ENCODE data around the gene PLEKHM3. TPM values are rescaled to one million over a fixed set of nuclear protein-coding genes. Genes with fewer than 3 reads are reported as not detected.
A peak's percentile ranks its signal among the peaks of the same experiment; 100 is the strongest.

Gene PLEKHM3
- total and polyA plus RNA-seq, 8 donors = 14.4 to 17.9 (median 16.0) TPM

DNA sequence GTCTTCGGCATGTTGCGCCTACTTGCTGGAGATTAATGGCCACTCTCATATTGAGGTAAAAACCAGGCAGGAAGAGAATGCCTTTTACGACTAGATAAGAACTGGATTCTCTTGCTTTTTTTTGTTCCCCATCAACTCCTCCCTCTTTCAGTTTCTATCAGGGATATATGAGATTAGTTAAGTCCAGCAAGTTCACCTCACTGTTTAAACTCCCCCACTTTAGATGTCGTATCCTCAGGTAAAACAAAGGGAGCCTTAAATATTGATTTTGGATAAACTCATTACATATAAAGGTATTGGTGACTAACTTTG lies 98.4 kb downstream of the PLEKHM3 start:
- DNase-seq (no peak), ATAC-seq (no peak)
- Histone ChIP-seq H3K4me3 (no peak overlapping the region), H3K9me3 (no peaks in the 10 kb centered on the region), H3K36me3 (peaks cover 0 to 27% of the 10 kb centered on the region in 2 donors), H3K27me3 (no peaks in the 10 kb centered on the region), H3K27ac (peak overlapping the region in 1 of 2 donors; percentile 2), H3K4me1 (peaks cover 0 to 2% of the 10 kb centered on the region in 2 donors)
- intact Hi-C loops (cut with DNase I) = no loop called here
- no peak for TF ChIP-seq CTCF (IDR thresholded peaks at IDR 0.05)

GRCh38 chr2:207926133-207926988 lies 99.0 kb downstream of the PLEKHM3 start:
- peak; percentile 38 for ATAC-seq
- no peak for TF ChIP-seq CTCF (IDR thresholded peaks at IDR 0.05)
- H3K27me3 ChIP-seq = no peaks in the 10 kb centered on the region
- no peaks in the 10 kb centered on the region for H3K4me1 ChIP-seq
- intact Hi-C loops (cut with DNase I) = no loop called here
- H3K27ac ChIP-seq = peak overlapping the region in 1 of 2 donors; percentile 2
- no peak overlapping the region for H3K4me3 ChIP-seq
- peaks cover 0 to 27% of the 10 kb centered on the region in 2 donors for H3K36me3 ChIP-seq
- no peaks in the 10 kb centered on the region for H3K9me3 ChIP-seq
- DNase-seq = peak in 2 of 4 donors; percentile 34 to 43

- no peak for DNase-seq
- intact Hi-C loops (cut with DNase I) = no loop called here
- H3K4me1 ChIP-seq = no peaks in the 10 kb centered on the region
- no peaks in the 10 kb centered on the region for H3K27me3 ChIP-seq
- TF ChIP-seq CTCF (IDR thresholded peaks at IDR 0.05) = no peak
- H3K4me3 ChIP-seq = no peak overlapping the region
- H3K9me3 ChIP-seq = no peaks in the 10 kb centered on the region
- H3K27ac ChIP-seq = peak overlapping the region in 1 of 2 donors; percentile 2
- peaks cover 0 to 21% of the 10 kb centered on the region in 2 donors for H3K36me3 ChIP-seq
- ATAC-seq = no peak
These were observed 99.7 kb downstream of the PLEKHM3 start for GRCh38 chr2:207925601-207926000.

DNA sequence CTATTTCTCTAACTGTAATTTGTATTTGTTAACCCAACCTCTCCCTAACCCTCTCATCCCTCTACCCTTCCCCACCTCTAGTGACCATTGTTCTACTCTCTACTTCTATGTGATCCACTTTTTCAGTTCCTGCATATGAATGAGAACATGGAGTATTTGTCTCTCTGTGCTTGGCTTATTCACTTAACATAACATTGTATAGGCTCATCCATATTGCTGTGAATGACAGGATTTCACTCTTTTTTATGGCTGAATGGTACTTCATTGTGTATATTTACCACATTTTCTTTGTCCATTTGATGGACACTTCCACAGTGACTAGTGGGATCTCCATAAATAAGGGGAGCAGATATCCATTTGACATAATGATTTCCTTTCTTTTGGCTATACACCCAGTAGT lies 103.7 kb downstream of the PLEKHM3 start:
- intact Hi-C loops (cut with DNase I) = no loop called here
- no peak for TF ChIP-seq CTCF (IDR thresholded peaks at IDR 0.05)

GRCh38 chr2:207920721-207921120 lies 104.6 kb downstream of the PLEKHM3 start:
- Histone ChIP-seq H3K4me3 (no peak overlapping the region), H3K27ac (no peak overlapping the region), H3K9me3 (no peaks in the 10 kb centered on the region), H3K36me3 (peaks cover 0 to 13% of the 10 kb centered on the region in 2 donors), H3K4me1 (no peaks in the 10 kb centered on the region), H3K27me3 (no peaks in the 10 kb centered on the region)
- no peak for DNase-seq
- intact Hi-C loops (cut with DNase I) = no loop called here
- no peak for ATAC-seq
- no peak for TF ChIP-seq CTCF (IDR thresholded peaks at IDR 0.05)

More for the DNA sequence above, 103.7 kb downstream of the PLEKHM3 start:
- Histone ChIP-seq H3K9me3 (no peaks in the 10 kb centered on the region), H3K4me1 (no peaks in the 10 kb centered on the region), H3K27ac (no peak overlapping the region), H3K27me3 (no peaks in the 10 kb centered on the region), H3K36me3 (peaks cover 0 to 13% of the 10 kb centered on the region in 2 donors), H3K4me3 (no peak overlapping the region)
- ATAC-seq (no peak), DNase-seq (no peak)

Data from left lung (tissue), 10 donors.